OCI-LY1 (cell line): ENCODE data around the gene CNIH2.
"Not testable (repeated sequence)": the region's sequence is repeated elsewhere in the genome, so short reads cannot be mapped to it uniquely, and the experiment has no call there.

Experiments
- H2AFZ ChIP-seq: fragments of 200-600 bp; sonication (generic), shearing (Covaris generic); 2 replicates; pipeline ENCODE4 v1.6.0; 2014; ENCODE audit warnings: antibody characterized with exemption, mild to moderate bottlenecking, low read length
- H3F3A ChIP-seq: fragments of 200-600 bp; sonication (generic), shearing (Covaris generic); 2 replicates; pipeline ENCODE4 v1.6.0; 2014; ENCODE audit warnings: mild to moderate bottlenecking, antibody characterized with exemption, low read length, moderate library complexity; ENCODE audit not compliant: insufficient read depth
- H3K27ac ChIP-seq: fragments of 200-600 bp; sonication (generic); 2 replicates; pipeline ENCODE4 v1.5.1; 2014; ENCODE audit warnings: low read length, mixed run types, mild to moderate bottlenecking, low read depth; ENCODE audit not compliant: poor library complexity, severe bottlenecking
- H3K27me3 ChIP-seq: fragments of 200-600 bp; sonication (generic); 2 replicates; pipeline ENCODE4 v1.6.0; 2014; ENCODE audit warnings: antibody characterized with exemption, mild to moderate bottlenecking, low read length, moderate library complexity; ENCODE audit not compliant: insufficient read depth
- H3K36me3 ChIP-seq: fragments of 200-600 bp; sonication (generic); 2 replicates; pipeline ENCODE4 v1.6.1; 2014; ENCODE audit warnings: mild to moderate bottlenecking, antibody characterized with exemption, low read length, moderate library complexity, mixed read lengths; ENCODE audit not compliant: insufficient read depth
- H3K4me1 ChIP-seq: fragments of 200-600 bp; sonication (generic); 2 replicates; pipeline ENCODE4 v1.5.1; 2014; ENCODE audit warnings: mild to moderate bottlenecking, low read length, moderate library complexity; ENCODE audit not compliant: insufficient read depth, severe bottlenecking
- H3K4me2 ChIP-seq: fragments of 200-600 bp; sonication (generic), shearing (Covaris generic); 2 replicates; pipeline ENCODE4 v1.6.1; 2014; ENCODE audit warnings: low read length
- H3K4me3 ChIP-seq: fragments of 200-600 bp; sonication (generic); 2 replicates; pipeline ENCODE4 v1.5.1; 2014; ENCODE audit warnings: low read length, low read depth, mild to moderate bottlenecking, mixed read lengths; ENCODE audit not compliant: poor library complexity, severe bottlenecking
- H3K79me2 ChIP-seq: fragments of 200-600 bp; shearing (Covaris generic); 2 replicates; pipeline ENCODE4 v1.6.1; 2016; ENCODE audit warnings: mixed run types, low read length, mixed read lengths; ENCODE audit not compliant: insufficient read depth
- H3K9ac ChIP-seq: fragments of 200-600 bp; sonication (generic), shearing (Covaris generic); 2 replicates; pipeline ENCODE4 v1.6.1; 2014; ENCODE audit warnings: mild to moderate bottlenecking, low read length, mixed read lengths
- H3K9me2 ChIP-seq: fragments of 200-600 bp; sonication (generic), shearing (Covaris generic); 2 replicates; pipeline ENCODE4 v1.6.1; 2014; ENCODE audit warnings: low read depth, mild to moderate bottlenecking, low read length, mixed read lengths
- H3K9me3 ChIP-seq: fragments of 200-600 bp; shearing (Covaris generic); 2 replicates; pipeline ENCODE4 v1.6.1; 2014; ENCODE audit warnings: low read length, mixed read lengths
- H4K20me1 ChIP-seq: fragments of 200-600 bp; sonication (generic), shearing (Covaris generic); 2 replicates; pipeline ENCODE4 v1.6.0; 2016; ENCODE audit warnings: mild to moderate bottlenecking, low read length; ENCODE audit not compliant: insufficient read depth
- CTCF ChIP-seq: fragments of 200-600 bp; sonication (generic), shearing (Covaris generic); IDR thresholded peaks from 2 replicates; pipeline ENCODE4 v1.5.1; 2017; ENCODE audit warnings: mild to moderate bottlenecking, antibody characterized with exemption, low read length, moderate library complexity, mixed read lengths
- EZH2 ChIP-seq: fragments of 200-600 bp; sonication (generic), shearing (Covaris generic); IDR thresholded peaks from 2 replicates; pipeline ENCODE4 v1.8.0; 2017; ENCODE audit warnings: borderline replicate concordance, mixed run types, mild to moderate bottlenecking, antibody characterized with exemption, low read length, moderate library complexity, mixed read lengths

CNIH2 gene

GRCh38 chr11:66317723-66318599 is 40.0 kb downstream of the CNIH2 start:
- no peaks in the 10 kb centered on the region for H3F3A ChIP-seq
- H3K27me3 ChIP-seq, result no peaks in the 10 kb centered on the region
- H3K36me3 ChIP-seq, result no peaks in the 10 kb centered on the region
- peak overlapping the region; percentile 91 for H3K27ac ChIP-seq
- H3K4me2 ChIP-seq, result peak overlapping the region; percentile 65
- TF ChIP-seq EZH2 (no peak), CTCF (no peak)
- no peaks in the 10 kb centered on the region for H4K20me1 ChIP-seq
- no peaks in the 10 kb centered on the region for H3K9me3 ChIP-seq
- no peaks in the 10 kb centered on the region for H3K9me2 ChIP-seq
- H3K9ac ChIP-seq, result peak overlapping the region; percentile 62
- H3K4me1 ChIP-seq, result peaks cover 43% of the 10 kb centered on the region
- peak overlapping the region; percentile 19 for H3K4me3 ChIP-seq
- H2AFZ ChIP-seq, result peak overlapping the region; percentile 9; the same call in 1 of the 2 replicates
- H3K79me2 ChIP-seq, result no peaks in the 10 kb centered on the region

GRCh38 chr11:66318600-66318970 is 40.6 kb downstream of the CNIH2 start:
- Histone ChIP-seq H3K79me2 (no peaks in the 10 kb centered on the region), H3K9me2 (no peaks in the 10 kb centered on the region), H3K4me3 (no peak overlapping the region), H2AFZ (peak overlapping the region; percentile 9; the same call in 1 of the 2 replicates), H3K9me3 (no peaks in the 10 kb centered on the region), H3K4me2 (peak overlapping the region; percentile 65), H3K9ac (peak overlapping the region; percentile 62; the same call in 1 of the 2 replicates), H3K4me1 (peaks cover 36% of the 10 kb centered on the region), H3K36me3 (no peaks in the 10 kb centered on the region), H3K27me3 (no peaks in the 10 kb centered on the region), H4K20me1 (no peaks in the 10 kb centered on the region), H3F3A (no peaks in the 10 kb centered on the region), H3K27ac (peak overlapping the region; percentile 91)
- TF ChIP-seq EZH2 (no peak), CTCF (no peak)

- not testable (repeated sequence) for H3K36me3 ChIP-seq, H3K9me3 ChIP-seq, H3K79me2 ChIP-seq, H3K4me2 ChIP-seq, H3F3A ChIP-seq, H3K9ac ChIP-seq, H3K9me2 ChIP-seq, H3K4me3 ChIP-seq, H4K20me1 ChIP-seq, H3K27me3 ChIP-seq, H3K27ac ChIP-seq, H2AFZ ChIP-seq
- H3K4me1 ChIP-seq, result peaks cover 37% of the 10 kb centered on the region
Measured at GRCh38 chr11:66320289-66320688, 42.3 kb downstream of the CNIH2 start.

- not testable (repeated sequence) for H3K36me3 ChIP-seq, H3K4me2 ChIP-seq, H4K20me1 ChIP-seq, H2AFZ ChIP-seq, H3K27me3 ChIP-seq, H3K9ac ChIP-seq, H3K4me3 ChIP-seq, H3K79me2 ChIP-seq, H3F3A ChIP-seq, H3K9me2 ChIP-seq, H3K27ac ChIP-seq, H3K9me3 ChIP-seq
- peaks cover 42% of the 10 kb centered on the region for H3K4me1 ChIP-seq
Measured at GRCh38 chr11:66320748-66321147, 42.8 kb downstream of the CNIH2 start.
